ENCODE results near the gene CCNF.

The CCNF gene

DNA sequence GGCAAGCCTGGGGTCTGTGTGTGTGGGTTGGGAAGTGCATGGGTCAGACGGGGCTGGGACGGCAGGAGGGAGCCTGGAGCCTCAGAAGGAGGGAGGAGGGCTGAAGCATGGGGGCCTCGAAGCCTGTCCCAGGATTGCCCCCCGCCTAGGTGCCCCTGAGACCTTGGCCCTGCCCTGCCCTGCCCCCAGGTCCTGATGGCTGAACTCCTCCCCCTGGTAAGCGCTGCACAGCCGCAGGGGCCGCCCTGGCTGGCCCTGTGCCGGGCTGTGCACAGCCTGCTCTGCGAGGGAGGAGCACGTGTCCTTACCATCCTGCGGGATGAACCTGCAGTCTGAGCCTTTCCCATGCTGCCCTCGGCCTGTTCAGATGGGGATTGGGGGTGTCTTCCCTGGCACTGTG is 35.1 kb downstream of the CCNF start:
- H3K4me3 ChIP-seq (replicated peaks; ENCODE audit: low read depth, low read length), result no peak overlapping the region
- no peak for DNase-seq (ENCODE audit: low read depth)
- TF ChIP-seq, protein P1, sequence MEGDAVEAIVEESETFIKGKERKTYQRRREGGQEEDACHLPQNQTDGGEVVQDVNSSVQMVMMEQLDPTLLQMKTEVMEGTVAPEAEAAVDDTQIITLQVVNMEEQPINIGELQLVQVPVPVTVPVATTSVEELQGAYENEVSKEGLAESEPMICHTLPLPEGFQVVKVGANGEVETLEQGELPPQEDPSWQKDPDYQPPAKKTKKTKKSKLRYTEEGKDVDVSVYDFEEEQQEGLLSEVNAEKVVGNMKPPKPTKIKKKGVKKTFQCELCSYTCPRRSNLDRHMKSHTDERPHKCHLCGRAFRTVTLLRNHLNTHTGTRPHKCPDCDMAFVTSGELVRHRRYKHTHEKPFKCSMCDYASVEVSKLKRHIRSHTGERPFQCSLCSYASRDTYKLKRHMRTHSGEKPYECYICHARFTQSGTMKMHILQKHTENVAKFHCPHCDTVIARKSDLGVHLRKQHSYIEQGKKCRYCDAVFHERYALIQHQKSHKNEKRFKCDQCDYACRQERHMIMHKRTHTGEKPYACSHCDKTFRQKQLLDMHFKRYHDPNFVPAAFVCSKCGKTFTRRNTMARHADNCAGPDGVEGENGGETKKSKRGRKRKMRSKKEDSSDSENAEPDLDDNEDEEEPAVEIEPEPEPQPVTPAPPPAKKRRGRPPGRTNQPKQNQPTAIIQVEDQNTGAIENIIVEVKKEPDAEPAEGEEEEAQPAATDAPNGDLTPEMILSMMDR (IDR thresholded peaks at IDR 0.05; ENCODE audit: low read length, missing control alignments), result no peak

DNA sequence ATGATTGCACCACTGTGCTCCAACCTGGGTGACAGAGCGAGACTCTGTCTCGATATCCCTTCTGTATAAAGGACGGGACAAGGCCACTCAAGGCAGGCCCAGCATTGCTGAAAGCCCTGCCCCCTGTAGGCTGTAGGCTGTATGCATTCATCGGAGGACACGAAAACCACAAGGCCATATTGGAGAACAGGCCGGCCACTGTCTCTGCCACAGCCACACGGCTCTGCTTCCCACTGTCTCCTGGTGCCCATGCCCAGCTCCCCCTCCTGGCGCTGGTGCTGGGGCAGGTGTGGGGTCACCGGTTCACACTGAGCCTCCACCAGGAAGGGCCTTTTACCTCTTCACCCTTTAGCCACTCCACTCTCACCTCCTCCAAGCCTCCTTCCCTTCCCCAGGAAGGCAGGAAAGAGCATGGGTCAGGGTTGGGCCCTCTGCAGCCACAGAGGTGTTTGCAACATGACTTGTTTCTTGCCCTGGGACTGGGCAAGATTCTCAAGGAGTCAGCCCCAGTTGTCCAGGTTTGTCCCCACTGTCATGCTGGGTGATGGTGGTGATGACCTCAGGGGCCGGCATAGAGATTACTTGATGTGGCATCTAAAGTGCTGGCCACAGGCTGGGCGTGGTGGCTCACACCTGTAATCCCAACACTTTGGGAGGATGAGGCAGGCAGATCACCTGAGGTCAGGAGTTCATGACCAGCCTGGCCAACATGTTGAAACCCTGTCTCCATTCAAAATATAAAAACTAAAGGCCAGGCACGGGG is 36.6 kb downstream of the CCNF start:
- DNase-seq (ENCODE audit: low read depth), result no peak
- H3K4me3 ChIP-seq (replicated peaks; ENCODE audit: low read depth, low read length), result no peak overlapping the region

GRCh38 chr16:2466667-2467527 is 37.6 kb downstream of the CCNF start:
- TF ChIP-seq, protein P1 (IDR thresholded peaks at IDR 0.05; ENCODE audit: low read length, missing control alignments), result no peak
- DNase-seq (ENCODE audit: low read depth), result no peak
- H3K4me3 ChIP-seq (replicated peaks; ENCODE audit: low read depth, low read length), result no peak overlapping the region

More for the DNA sequence above, 36.6 kb downstream of the CCNF start:
- TF ChIP-seq, protein P1 (IDR thresholded peaks at IDR 0.05; ENCODE audit: low read length, missing control alignments), result peak; percentile 29

- TF ChIP-seq, protein P1 (IDR thresholded peaks at IDR 0.05; ENCODE audit: low read length, missing control alignments), result no peak
- DNase-seq (ENCODE audit: low read depth), result peak; percentile 60
- H3K4me3 ChIP-seq (replicated peaks; ENCODE audit: low read depth, low read length), result peak overlapping the region; percentile 40
Observed at GRCh38 chr16:2467528-2468232, 38.4 kb downstream of the CCNF start.

- no peak for DNase-seq (ENCODE audit: low read depth)
Observed at GRCh38 chr16:2468233-2468724, 39.0 kb downstream of the CCNF start.

More at GRCh38 chr16:2468233-2468724, 39.0 kb downstream of the CCNF start:
- TF ChIP-seq, protein P1 (IDR thresholded peaks at IDR 0.05; ENCODE audit: low read length, missing control alignments), result no peak
- peak overlapping the region; percentile 40 for H3K4me3 ChIP-seq (replicated peaks; ENCODE audit: low read depth, low read length)
